SU-DHL-6 (cell line): ENCODE measurements around the gene RPL13A.

Experiments
- H2AFZ ChIP-seq: fragments of 200-600 bp; sonication (generic); 2 replicates; pipeline ENCODE4 v1.6.1; 2014; ENCODE audit warnings: low read depth, mild to moderate bottlenecking, moderate library complexity, mixed read lengths, antibody characterized with exemption, low read length; ENCODE audit not compliant: severe bottlenecking
- H3F3A ChIP-seq: fragments of 200-600 bp; shearing (Covaris generic); 2 replicates; pipeline ENCODE4 v1.6.0; 2016; ENCODE audit warnings: antibody characterized with exemption, mild to moderate bottlenecking; ENCODE audit not compliant: insufficient read depth
- H3K27ac ChIP-seq: fragments of 200-600 bp; sonication (generic); 2 replicates; pipeline ENCODE4 v1.5.1; 2016; ENCODE audit warnings: low read depth, mild to moderate bottlenecking, low read length, moderate library complexity, mixed read lengths
- H3K27me3 ChIP-seq: fragments of 200-600 bp; sonication (generic), shearing (Covaris generic); 2 replicates; pipeline ENCODE4 v1.6.0; 2014; ENCODE audit warnings: mild to moderate bottlenecking, low read length
- H3K36me3 ChIP-seq: fragments of 200-600 bp; sonication (generic); 2 replicates; pipeline ENCODE4 v1.6.1; 2014; ENCODE audit warnings: mild to moderate bottlenecking, low read length, mixed read lengths
- H3K4me2 ChIP-seq: fragments of 300-600, 200-600 bp; shearing (Covaris generic), sonication (generic); 2 replicates; pipeline ENCODE4 v1.6.0; 2014; ENCODE audit warnings: low read length, low read depth, mild to moderate bottlenecking; ENCODE audit not compliant: poor library complexity, severe bottlenecking
- H3K4me3 ChIP-seq: fragments of 200-600 bp; sonication (generic); 2 replicates; pipeline ENCODE4 v1.5.1; 2014; ENCODE audit warnings: antibody characterized with exemption, low read length, mild to moderate bottlenecking, mixed read lengths; ENCODE audit not compliant: insufficient read depth, poor library complexity, severe bottlenecking
- H3K79me2 ChIP-seq: fragments of 200-600 bp; sonication (generic); 2 replicates; pipeline ENCODE4 v1.6.1; 2014; ENCODE audit warnings: mild to moderate bottlenecking, low read length, moderate library complexity; ENCODE audit not compliant: insufficient read depth
- H3K9ac ChIP-seq: fragments of 200-600 bp; sonication (generic); 2 replicates; pipeline ENCODE4 v1.7.0; 2014; ENCODE audit warnings: mild to moderate bottlenecking, low read length
- H3K9me2 ChIP-seq: fragments of 200-600 bp; sonication (generic); replicated peaks from 2 replicates; pipeline ENCODE4 v1.6.1; 2014; ENCODE audit warnings: low read length; ENCODE audit not compliant: insufficient read depth
- H3K9me3 ChIP-seq: fragments of 200-600 bp; sonication (generic); 2 replicates; pipeline ENCODE4 v1.6.1; 2014; ENCODE audit warnings: low read length, mixed read lengths; ENCODE audit not compliant: insufficient read depth
- H4K20me1 ChIP-seq: fragments of 200-600 bp; sonication (generic); 2 replicates; pipeline ENCODE4 v1.6.1; 2014; ENCODE audit warnings: low read depth, mild to moderate bottlenecking, antibody characterized with exemption, low read length, moderate library complexity, mixed read lengths
- CTCF ChIP-seq: fragments of 200-600 bp; sonication (generic); IDR thresholded peaks from one replicate; pipeline ENCODE4 v1.5.1; 2017; ENCODE audit warnings: antibody characterized with exemption, mild to moderate bottlenecking, low read length, moderate library complexity; ENCODE audit not compliant: insufficient read depth, poor library complexity, severe bottlenecking
- EZH2phosphoT487 ChIP-seq: fragments of 200-600 bp; sonication (generic), shearing (Covaris generic); conservative IDR thresholded peaks from 2 replicates; pipeline ENCODE4 v1.6.1; 2018; ENCODE audit warnings: mild to moderate bottlenecking, antibody characterized with exemption, low read length, moderate library complexity, mixed read lengths

The RPL13A gene

GRCh38 chr19:49462492-49462891, 24.9 kb upstream of the RPL13A start:
- no peak overlapping the region for H2AFZ ChIP-seq
- H4K20me1 ChIP-seq = no peaks in the 10 kb centered on the region
- no peak for TF ChIP-seq EZH2phosphoT487
- TF ChIP-seq CTCF = no peak
- no peak overlapping the region for H3K4me3 ChIP-seq
- no peak overlapping the region for H3K4me2 ChIP-seq
- H3F3A ChIP-seq = no peaks in the 10 kb centered on the region
- H3K9me3 ChIP-seq = no peaks in the 10 kb centered on the region
- H3K27me3 ChIP-seq = no peaks in the 10 kb centered on the region
- H3K36me3 ChIP-seq = no peaks in the 10 kb centered on the region
- no peak overlapping the region for H3K27ac ChIP-seq
- no peaks in the 10 kb centered on the region for H3K9me2 ChIP-seq
- no peaks in the 10 kb centered on the region for H3K79me2 ChIP-seq
- H3K9ac ChIP-seq = no peak overlapping the region

GRCh38 chr19:49463960-49464740, 23.3 kb upstream of the RPL13A start:
- no peaks in the 10 kb centered on the region for H3K9me2 ChIP-seq
- no peaks in the 10 kb centered on the region for H3F3A ChIP-seq
- H3K9me3 ChIP-seq = no peaks in the 10 kb centered on the region
- no peaks in the 10 kb centered on the region for H3K27me3 ChIP-seq
- H4K20me1 ChIP-seq = no peaks in the 10 kb centered on the region
- H3K79me2 ChIP-seq = no peaks in the 10 kb centered on the region
- H3K27ac ChIP-seq = no peak overlapping the region
- H3K36me3 ChIP-seq = no peaks in the 10 kb centered on the region
- H3K4me3 ChIP-seq = no peak overlapping the region
- TF ChIP-seq CTCF (no peak), EZH2phosphoT487 (no peak)
- H3K4me2 ChIP-seq = no peak overlapping the region
- H2AFZ ChIP-seq = no peak overlapping the region
- no peak overlapping the region for H3K9ac ChIP-seq

GRCh38 chr19:49465371-49465770, 22.0 kb upstream of the RPL13A start:
- TF ChIP-seq CTCF (no peak), EZH2phosphoT487 (no peak)
- no peaks in the 10 kb centered on the region for H3K9me3 ChIP-seq
- H3K79me2 ChIP-seq = no peaks in the 10 kb centered on the region
- H3K27me3 ChIP-seq = no peaks in the 10 kb centered on the region
- no peaks in the 10 kb centered on the region for H4K20me1 ChIP-seq
- H3K36me3 ChIP-seq = no peaks in the 10 kb centered on the region
- no peaks in the 10 kb centered on the region for H3K9me2 ChIP-seq
- peaks cover 7% of the 10 kb centered on the region; the same call in 1 of the 2 replicates for H3F3A ChIP-seq
- H3K4me2 ChIP-seq = no peak overlapping the region
- no peak overlapping the region for H2AFZ ChIP-seq
- no peak overlapping the region for H3K9ac ChIP-seq
- no peak overlapping the region for H3K4me3 ChIP-seq
- H3K27ac ChIP-seq = no peak overlapping the region
